Measurements from ENCODE around the gene EBLN2.

- TF ChIP-seq, protein P1, sequence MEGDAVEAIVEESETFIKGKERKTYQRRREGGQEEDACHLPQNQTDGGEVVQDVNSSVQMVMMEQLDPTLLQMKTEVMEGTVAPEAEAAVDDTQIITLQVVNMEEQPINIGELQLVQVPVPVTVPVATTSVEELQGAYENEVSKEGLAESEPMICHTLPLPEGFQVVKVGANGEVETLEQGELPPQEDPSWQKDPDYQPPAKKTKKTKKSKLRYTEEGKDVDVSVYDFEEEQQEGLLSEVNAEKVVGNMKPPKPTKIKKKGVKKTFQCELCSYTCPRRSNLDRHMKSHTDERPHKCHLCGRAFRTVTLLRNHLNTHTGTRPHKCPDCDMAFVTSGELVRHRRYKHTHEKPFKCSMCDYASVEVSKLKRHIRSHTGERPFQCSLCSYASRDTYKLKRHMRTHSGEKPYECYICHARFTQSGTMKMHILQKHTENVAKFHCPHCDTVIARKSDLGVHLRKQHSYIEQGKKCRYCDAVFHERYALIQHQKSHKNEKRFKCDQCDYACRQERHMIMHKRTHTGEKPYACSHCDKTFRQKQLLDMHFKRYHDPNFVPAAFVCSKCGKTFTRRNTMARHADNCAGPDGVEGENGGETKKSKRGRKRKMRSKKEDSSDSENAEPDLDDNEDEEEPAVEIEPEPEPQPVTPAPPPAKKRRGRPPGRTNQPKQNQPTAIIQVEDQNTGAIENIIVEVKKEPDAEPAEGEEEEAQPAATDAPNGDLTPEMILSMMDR (IDR thresholded peaks at IDR 0.05; ENCODE audit: low read length) = no peak
- TF ChIP-seq EZH2 (IDR thresholded peaks at IDR 0.05; ENCODE audit: borderline replicate concordance, low read length) = no peak
Observed at GRCh38 chr3:73070675-73071575, 9.5 kb downstream of the EBLN2 start.

Measured in OCI-LY1 (cell line).